Rectal smooth muscle tissue (tissue), 1 donor: Measurements from ENCODE around the gene MAML2.
A peak's percentile ranks its signal among the peaks of the same experiment; 100 is the strongest.

Source experiments
- H3K27ac ChIP-seq: one replicate; pipeline ENCODE4 v1.7.0; 2013; ENCODE audit warnings: low read depth, low read length, inconsistent platforms
- H3K27me3 ChIP-seq: one replicate; pipeline ENCODE4 v1.7.0; 2013; ENCODE audit warnings: low read length; ENCODE audit not compliant: control insufficient read depth, insufficient read depth
- H3K36me3 ChIP-seq: one replicate; pipeline ENCODE4 v1.7.0; 2013; ENCODE audit warnings: low read length; ENCODE audit not compliant: control insufficient read depth, insufficient read depth
- H3K4me1 ChIP-seq: one replicate; pipeline ENCODE4 v1.7.0; 2013; ENCODE audit warnings: low read length; ENCODE audit not compliant: control insufficient read depth, insufficient read depth
- H3K4me3 ChIP-seq: one replicate; pipeline ENCODE4 v1.7.0; 2013; ENCODE audit warnings: low read length
- H3K9ac ChIP-seq: one replicate; pipeline ENCODE4 v1.7.0; 2013; ENCODE audit warnings: low read length

The MAML2 gene

GRCh38 chr11:96361778-96362177 lies 18.8 kb upstream of the MAML2 start:
- H3K4me3 ChIP-seq: no peak overlapping the region
- H3K9ac ChIP-seq: no peak overlapping the region
- H3K27ac ChIP-seq: no peak overlapping the region
- no peaks in the 10 kb centered on the region for H3K27me3 ChIP-seq
- H3K36me3 ChIP-seq: peaks cover 1% of the 10 kb centered on the region
- H3K4me1 ChIP-seq: no peaks in the 10 kb centered on the region

GRCh38 chr11:96358321-96358720 lies 15.3 kb upstream of the MAML2 start:
- Histone ChIP-seq H3K4me1 (no peaks in the 10 kb centered on the region), H3K36me3 (peaks cover 7% of the 10 kb centered on the region), H3K4me3 (no peak overlapping the region), H3K27ac (no peak overlapping the region), H3K27me3 (no peaks in the 10 kb centered on the region), H3K9ac (no peak overlapping the region)

- no peak overlapping the region for H3K4me3 ChIP-seq
- H3K36me3 ChIP-seq: peaks cover 7% of the 10 kb centered on the region
These were observed 14.8 kb upstream of the MAML2 start for GRCh38 chr11:96357794-96358193.

GRCh38 chr11:96356848-96357247 lies 13.9 kb upstream of the MAML2 start:
- Histone ChIP-seq H3K27me3 (no peaks in the 10 kb centered on the region), H3K36me3 (peaks cover 7% of the 10 kb centered on the region), H3K9ac (no peak overlapping the region), H3K4me1 (no peaks in the 10 kb centered on the region), H3K4me3 (no peak overlapping the region), H3K27ac (no peak overlapping the region)

More at GRCh38 chr11:96357794-96358193, 14.8 kb upstream of the MAML2 start:
- Histone ChIP-seq H3K27ac (no peak overlapping the region), H3K27me3 (no peaks in the 10 kb centered on the region), H3K9ac (no peak overlapping the region), H3K4me1 (no peaks in the 10 kb centered on the region)

GRCh38 chr11:96342014-96342960 lies 708 bp downstream of the MAML2 start:
- Histone ChIP-seq H3K36me3 (no peaks in the 10 kb centered on the region), H3K27ac (peak overlapping the region; percentile 83), H3K4me1 (peaks cover 9% of the 10 kb centered on the region), H3K4me3 (peak overlapping the region; percentile 98), H3K9ac (peak overlapping the region; percentile 51), H3K27me3 (no peaks in the 10 kb centered on the region)

GRCh38 chr11:96341211-96342013 lies 1.6 kb downstream of the MAML2 start:
- Histone ChIP-seq H3K36me3 (no peaks in the 10 kb centered on the region), H3K27ac (no peak overlapping the region), H3K9ac (no peak overlapping the region), H3K4me1 (peaks cover 9% of the 10 kb centered on the region), H3K4me3 (peak overlapping the region; percentile 98), H3K27me3 (no peaks in the 10 kb centered on the region)

- Histone ChIP-seq H3K36me3 (no peaks in the 10 kb centered on the region), H3K9ac (no peak overlapping the region), H3K4me1 (peaks cover 9% of the 10 kb centered on the region), H3K27ac (peak overlapping the region; percentile 70), H3K27me3 (no peaks in the 10 kb centered on the region), H3K4me3 (peak overlapping the region; percentile 98)
These were observed 2.5 kb downstream of the MAML2 start for GRCh38 chr11:96340555-96340885.

GRCh38 chr11:96339706-96340554 lies 3.1 kb downstream of the MAML2 start:
- Histone ChIP-seq H3K9ac (no peak overlapping the region), H3K27ac (peak overlapping the region; percentile 70), H3K4me1 (peaks cover 9% of the 10 kb centered on the region), H3K36me3 (no peaks in the 10 kb centered on the region), H3K4me3 (peak overlapping the region; percentile 98), H3K27me3 (no peaks in the 10 kb centered on the region)

- Histone ChIP-seq H3K4me3 (peak overlapping the region; percentile 98), H3K4me1 (peaks cover 9% of the 10 kb centered on the region), H3K36me3 (no peaks in the 10 kb centered on the region), H3K27ac (peak overlapping the region; percentile 70), H3K9ac (peak overlapping the region; percentile 24), H3K27me3 (no peaks in the 10 kb centered on the region)
These were observed 3.9 kb downstream of the MAML2 start for GRCh38 chr11:96338910-96339705.

- Histone ChIP-seq H3K4me3 (no peak overlapping the region), H3K4me1 (peaks cover 9% of the 10 kb centered on the region), H3K27ac (no peak overlapping the region)
These were observed 5.2 kb downstream of the MAML2 start for GRCh38 chr11:96337541-96338431.

GRCh38 chr11:96335388-96335787 lies 7.6 kb downstream of the MAML2 start:
- Histone ChIP-seq H3K36me3 (no peaks in the 10 kb centered on the region), H3K4me1 (peaks cover 11% of the 10 kb centered on the region), H3K27ac (no peak overlapping the region), H3K4me3 (no peak overlapping the region), H3K9ac (no peak overlapping the region), H3K27me3 (no peaks in the 10 kb centered on the region)

More at GRCh38 chr11:96337541-96338431, 5.2 kb downstream of the MAML2 start:
- Histone ChIP-seq H3K27me3 (no peaks in the 10 kb centered on the region), H3K36me3 (no peaks in the 10 kb centered on the region), H3K9ac (no peak overlapping the region)
